ENCODE results near the gene CNOT6.
A peak's percentile ranks its signal among the peaks of the same experiment; 100 is the strongest.
"Not testable (repeated sequence)": the region's sequence is repeated elsewhere in the genome, so short reads cannot be mapped to it uniquely, and the experiment has no call there.

The CNOT6 gene

DNA sequence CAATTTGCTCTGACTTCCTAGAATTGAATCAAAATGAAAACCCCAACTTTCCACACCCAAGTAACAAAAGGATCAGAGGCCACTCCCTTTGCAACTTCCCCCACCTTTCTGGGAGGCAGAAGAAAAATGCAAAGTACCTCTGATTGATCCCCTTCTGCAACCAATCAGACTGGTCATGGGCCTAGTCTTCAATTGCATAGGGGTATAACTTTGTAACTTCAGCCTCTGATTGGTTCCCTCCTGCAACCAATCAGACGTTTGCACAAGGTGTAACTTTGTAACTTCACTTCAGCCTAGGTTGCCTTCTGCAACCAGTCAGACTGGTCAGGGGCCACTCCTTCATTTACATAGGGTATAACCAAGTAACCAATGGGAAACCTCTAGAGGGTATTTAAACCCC lies 38.3 kb upstream of the CNOT6 start:
- ChIA-PET CTCF (interaction anchor here (1.2 to 3.7 kb wide), 2 partner anchors 15 to 127 kb away, joined by 8 to 14 read pairs; no protein-coding TSS in a partner anchor), POLR2A (no interaction called here)
- H3K36me3 ChIP-seq (ENCODE audit: control insufficient read depth in 2 of 2, insufficient read depth in 1 of 2, low read length in 2 of 2) = no peaks in the 10 kb centered on the region
- no peak for TF ChIP-seq KLF9 (tag by site-specific recombination; IDR thresholded peaks at IDR 0.05; ENCODE audit: low read depth)
- no peaks in the 10 kb centered on the region for H3K4me1 ChIP-seq (ENCODE audit: control insufficient read depth, insufficient read depth, low read length)
- no peak overlapping the region for H3K27ac ChIP-seq (ENCODE audit: extremely low read depth, low read depth, low read length)
- no peak overlapping the region for H3K4me3 ChIP-seq (ENCODE audit: low read depth, low read length)
- H3K9me3 ChIP-seq (ENCODE audit: control insufficient read depth, insufficient read depth, low read depth, low read length) = no peaks in the 10 kb centered on the region

DNA sequence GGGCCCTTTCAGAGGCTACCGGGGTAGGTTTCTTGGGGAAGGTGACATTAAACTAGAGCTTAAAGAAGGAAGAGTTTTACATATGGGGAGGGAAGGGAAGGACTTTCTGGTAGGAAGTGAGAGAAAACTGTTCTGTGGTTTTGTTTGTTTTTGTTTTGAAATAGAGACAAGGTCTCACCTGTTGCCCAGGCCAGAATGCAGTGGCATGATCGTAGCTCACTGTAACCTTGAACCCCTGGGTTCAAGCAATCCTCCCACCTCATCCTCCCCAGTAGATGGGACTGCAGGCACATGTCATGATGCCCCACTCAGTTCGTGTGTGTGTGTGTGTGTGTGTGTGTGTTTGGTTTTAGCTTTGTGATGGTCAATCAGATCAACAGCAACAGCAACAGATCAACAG lies 37.4 kb upstream of the CNOT6 start:
- CTCF ChIA-PET = interaction anchor here (0.7 to 3.7 kb wide), 3 partner anchors 14 to 128 kb away, joined by 4 to 14 read pairs (median 8); no protein-coding TSS in a partner anchor
- H3K9me3 ChIP-seq (ENCODE audit: control insufficient read depth, insufficient read depth, low read depth, low read length) = no peaks in the 10 kb centered on the region
- TF ChIP-seq ZNF514 (tag by site-specific recombination; IDR thresholded peaks at IDR 0.05) (no peak), SCRT2 (tag by site-specific recombination; IDR thresholded peaks at IDR 0.05) (peak; percentile 87)

GRCh38 chr5:180458852-180459673 lies 35.1 kb upstream of the CNOT6 start:
- H3K36me3 ChIP-seq (ENCODE audit: control insufficient read depth in 2 of 2, insufficient read depth in 1 of 2, low read length in 2 of 2); POLR2A ChIA-PET; H3K4me1 ChIP-seq (ENCODE audit: control insufficient read depth, insufficient read depth, low read length); H3K9me3 ChIP-seq (ENCODE audit: control insufficient read depth, insufficient read depth, low read depth, low read length); H3K27ac ChIP-seq (ENCODE audit: extremely low read depth, low read depth, low read length); H3K4me3 ChIP-seq (ENCODE audit: low read depth, low read length): not testable (repeated sequence)
- CTCF ChIA-PET = interaction anchor here (0.7 to 1.9 kb wide), 2 partner anchors 13 to 257 kb away, joined by 3 to 6 read pairs; no protein-coding TSS in a partner anchor

More for the DNA sequence above, 37.4 kb upstream of the CNOT6 start:
- Histone ChIP-seq H3K27ac (ENCODE audit: extremely low read depth, low read depth, low read length) (no peak overlapping the region), H3K4me3 (ENCODE audit: low read depth, low read length) (no peak overlapping the region), H3K4me1 (ENCODE audit: control insufficient read depth, insufficient read depth, low read length) (no peaks in the 10 kb centered on the region), H3K36me3 (ENCODE audit: control insufficient read depth in 2 of 2, insufficient read depth in 1 of 2, low read length in 2 of 2) (no peaks in the 10 kb centered on the region)
- POLR2A ChIA-PET = no interaction called here

GRCh38 chr5:180459674-180460142 lies 34.5 kb upstream of the CNOT6 start:
- H3K36me3 ChIP-seq (ENCODE audit: control insufficient read depth in 2 of 2, insufficient read depth in 1 of 2, low read length in 2 of 2); POLR2A ChIA-PET; H3K4me3 ChIP-seq (ENCODE audit: low read depth, low read length); H3K27ac ChIP-seq (ENCODE audit: extremely low read depth, low read depth, low read length); H3K9me3 ChIP-seq (ENCODE audit: control insufficient read depth, insufficient read depth, low read depth, low read length); H3K4me1 ChIP-seq (ENCODE audit: control insufficient read depth, insufficient read depth, low read length): not testable (repeated sequence)
- CTCF ChIA-PET = interaction anchor here (0.7 to 1.9 kb wide), 3 partner anchors 12 to 256 kb away, joined by 3 to 6 read pairs (median 3); no protein-coding TSS in a partner anchor

DNA sequence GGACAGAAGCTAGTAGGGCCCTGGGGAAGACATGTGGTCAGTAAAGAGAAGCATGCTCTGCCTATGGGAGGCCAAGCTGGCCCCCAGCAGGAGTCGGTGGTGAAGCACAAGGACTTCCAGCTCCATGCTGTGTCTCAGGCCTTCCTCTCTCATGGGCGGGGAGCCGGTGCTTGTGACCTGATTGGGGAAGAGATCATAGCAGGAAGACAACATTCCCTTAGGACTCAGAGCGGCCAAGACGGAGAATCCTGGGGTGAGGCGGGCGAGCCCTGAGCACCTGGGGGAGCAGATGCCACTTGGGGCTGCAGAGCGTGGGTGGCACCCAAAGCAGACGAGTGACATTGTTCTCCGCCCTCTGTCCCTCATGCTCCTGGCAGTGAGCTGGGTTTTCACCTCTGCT lies 33.3 kb upstream of the CNOT6 start:
- Histone ChIP-seq H3K4me1 (ENCODE audit: control insufficient read depth, insufficient read depth, low read length) (no peaks in the 10 kb centered on the region), H3K27ac (ENCODE audit: extremely low read depth, low read depth, low read length) (no peak overlapping the region), H3K4me3 (ENCODE audit: low read depth, low read length) (no peak overlapping the region), H3K9me3 (ENCODE audit: control insufficient read depth, insufficient read depth, low read depth, low read length) (no peaks in the 10 kb centered on the region), H3K36me3 (ENCODE audit: control insufficient read depth in 2 of 2, insufficient read depth in 1 of 2, low read length in 2 of 2) (no peaks in the 10 kb centered on the region)
- ChIA-PET POLR2A (no interaction called here), CTCF (interaction anchor here (1.9 kb wide), 1 partner anchor 11 kb away, joined by 6 read pairs; no protein-coding TSS in a partner anchor)
- TF ChIP-seq ZNF311 (tag by site-specific recombination; IDR thresholded peaks at IDR 0.05; ENCODE audit: borderline replicate concordance) (no peak), ZNF560 (tag by site-specific recombination; IDR thresholded peaks at IDR 0.05; ENCODE audit: borderline replicate concordance) (no peak), ZNF280D (tag by site-specific recombination; IDR thresholded peaks at IDR 0.05) (no peak), SCRT1 (tag by site-specific recombination; IDR thresholded peaks at IDR 0.05; ENCODE audit: borderline replicate concordance) (no peak), ZBTB17 (tag by site-specific recombination; IDR thresholded peaks at IDR 0.05) (no peak), SP3 (tag by site-specific recombination; IDR thresholded peaks at IDR 0.05) (no peak), ZEB2 (tag by site-specific recombination; IDR thresholded peaks at IDR 0.05) (no peak), ZNF202 (tag by site-specific recombination; IDR thresholded peaks at IDR 0.05; ENCODE audit: borderline replicate concordance) (no peak)
- TF ChIP-seq, protein P1, sequence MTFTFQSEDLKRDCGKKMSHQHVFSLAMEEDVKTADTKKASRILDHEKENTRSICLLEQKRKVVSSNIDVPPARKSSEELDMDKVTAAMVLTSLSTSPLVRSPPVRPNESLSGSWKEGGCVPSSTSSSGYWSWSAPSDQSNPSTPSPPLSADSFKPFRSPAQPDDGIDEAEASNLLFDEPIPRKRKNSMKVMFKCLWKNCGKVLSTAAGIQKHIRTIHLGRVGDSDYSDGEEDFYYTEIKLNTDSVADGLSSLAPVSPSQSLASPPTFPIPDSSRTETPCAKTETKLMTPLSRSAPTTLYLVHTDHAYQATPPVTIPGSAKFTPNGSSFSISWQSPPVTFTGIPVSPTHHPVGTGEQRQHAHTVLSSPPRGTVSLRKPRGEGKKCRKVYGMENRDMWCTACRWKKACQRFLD (tag by site-specific recombination; IDR thresholded peaks at IDR 0.05) = no peak
- TF ChIP-seq, protein P2, sequence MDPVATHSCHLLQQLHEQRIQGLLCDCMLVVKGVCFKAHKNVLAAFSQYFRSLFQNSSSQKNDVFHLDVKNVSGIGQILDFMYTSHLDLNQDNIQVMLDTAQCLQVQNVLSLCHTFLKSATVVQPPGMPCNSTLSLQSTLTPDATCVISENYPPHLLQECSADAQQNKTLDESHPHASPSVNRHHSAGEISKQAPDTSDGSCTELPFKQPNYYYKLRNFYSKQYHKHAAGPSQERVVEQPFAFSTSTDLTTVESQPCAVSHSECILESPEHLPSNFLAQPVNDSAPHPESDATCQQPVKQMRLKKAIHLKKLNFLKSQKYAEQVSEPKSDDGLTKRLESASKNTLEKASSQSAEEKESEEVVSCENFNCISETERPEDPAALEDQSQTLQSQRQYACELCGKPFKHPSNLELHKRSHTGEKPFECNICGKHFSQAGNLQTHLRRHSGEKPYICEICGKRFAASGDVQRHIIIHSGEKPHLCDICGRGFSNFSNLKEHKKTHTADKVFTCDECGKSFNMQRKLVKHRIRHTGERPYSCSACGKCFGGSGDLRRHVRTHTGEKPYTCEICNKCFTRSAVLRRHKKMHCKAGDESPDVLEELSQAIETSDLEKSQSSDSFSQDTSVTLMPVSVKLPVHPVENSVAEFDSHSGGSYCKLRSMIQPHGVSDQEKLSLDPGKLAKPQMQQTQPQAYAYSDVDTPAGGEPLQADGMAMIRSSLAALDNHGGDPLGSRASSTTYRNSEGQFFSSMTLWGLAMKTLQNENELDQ (tag by site-specific recombination; IDR thresholded peaks at IDR 0.05; ENCODE audit: low read depth) = no peak
